Loucy (cell line): ENCODE results near the gene FXYD6.

Source experiments
- H2AFZ ChIP-seq: fragments of 200-600 bp; sonication (generic); 2 replicates; pipeline ENCODE4 v1.6.0; 2016; ENCODE audit warnings: antibody characterized with exemption, mild to moderate bottlenecking, low read length, moderate library complexity
- H3F3A ChIP-seq: fragments of 200-600 bp; 2 replicates; pipeline ENCODE4 v1.6.0; 2016; ENCODE audit warnings: antibody characterized with exemption, low read depth, mild to moderate bottlenecking
- H3K27me3 ChIP-seq: fragments of 200-600 bp; sonication (generic); 2 replicates; pipeline ENCODE4 v1.6.1; 2014; ENCODE audit warnings: low read length, mild to moderate bottlenecking; ENCODE audit not compliant: insufficient read depth, poor library complexity, severe bottlenecking
- H3K36me3 ChIP-seq: fragments of 200-600 bp; sonication (generic); 2 replicates; pipeline ENCODE4 v1.6.1; 2016; ENCODE audit warnings: low read length; ENCODE audit not compliant: insufficient read depth
- H3K4me1 ChIP-seq: fragments of 200-600 bp; sonication (generic); 2 replicates; pipeline ENCODE4 v1.5.1; 2014; ENCODE audit warnings: low read length, mild to moderate bottlenecking; ENCODE audit not compliant: insufficient read depth, poor library complexity, severe bottlenecking
- H3K4me2 ChIP-seq: fragments of 200-600 bp; sonication (generic); 2 replicates; pipeline ENCODE4 v1.6.0; 2014; ENCODE audit warnings: antibody characterized with exemption, low read length, low read depth, mild to moderate bottlenecking; ENCODE audit not compliant: poor library complexity, severe bottlenecking
- H3K4me3 ChIP-seq: fragments of 200-600 bp; sonication (generic); 2 replicates; pipeline ENCODE4 v1.5.1; 2014; ENCODE audit warnings: low read length, mild to moderate bottlenecking, mixed read lengths; ENCODE audit not compliant: poor library complexity, severe bottlenecking
- H3K79me2 ChIP-seq: fragments of 200-600 bp; sonication (generic); 2 replicates; pipeline ENCODE4 v1.6.1; 2014; ENCODE audit warnings: low read length; ENCODE audit not compliant: insufficient read depth
- H3K9ac ChIP-seq: fragments of 200-600 bp; sonication (generic); 2 replicates; pipeline ENCODE4 v1.6.0; 2014; ENCODE audit warnings: mild to moderate bottlenecking, low read depth, low read length, moderate library complexity; ENCODE audit not compliant: poor library complexity, severe bottlenecking
- H3K9me2 ChIP-seq: fragments of 200-600 bp; sonication (generic); replicated peaks from 2 replicates; pipeline ENCODE4 v1.6.1; 2016; ENCODE audit warnings: low read depth, low read length, mixed read lengths
- H3K9me3 ChIP-seq: fragments of 200-600 bp; sonication (generic); 2 replicates; pipeline ENCODE4 v1.6.1; 2014; ENCODE audit warnings: mild to moderate bottlenecking, antibody characterized with exemption, low read length, low read depth; ENCODE audit not compliant: insufficient read depth
- H4K20me1 ChIP-seq: fragments of 200-600 bp; sonication (generic); 2 replicates; pipeline ENCODE4 v1.6.0; 2014; ENCODE audit warnings: antibody characterized with exemption, low read length, mild to moderate bottlenecking; ENCODE audit not compliant: insufficient read depth, poor library complexity, severe bottlenecking
- CTCF ChIP-seq: fragments of 200-600 bp; sonication (generic); conservative IDR thresholded peaks from 2 replicates; pipeline ENCODE4 v1.5.1; 2014; ENCODE audit warnings: mild to moderate bottlenecking, antibody characterized with exemption, low read length
- EZH2phosphoT487 ChIP-seq: fragments of 200-600 bp; IDR thresholded peaks from 2 replicates; pipeline ENCODE4 v1.6.1; 2018; ENCODE audit warnings: antibody characterized with exemption, mild to moderate bottlenecking, moderate library complexity, borderline replicate concordance

FXYD6 gene

DNA sequence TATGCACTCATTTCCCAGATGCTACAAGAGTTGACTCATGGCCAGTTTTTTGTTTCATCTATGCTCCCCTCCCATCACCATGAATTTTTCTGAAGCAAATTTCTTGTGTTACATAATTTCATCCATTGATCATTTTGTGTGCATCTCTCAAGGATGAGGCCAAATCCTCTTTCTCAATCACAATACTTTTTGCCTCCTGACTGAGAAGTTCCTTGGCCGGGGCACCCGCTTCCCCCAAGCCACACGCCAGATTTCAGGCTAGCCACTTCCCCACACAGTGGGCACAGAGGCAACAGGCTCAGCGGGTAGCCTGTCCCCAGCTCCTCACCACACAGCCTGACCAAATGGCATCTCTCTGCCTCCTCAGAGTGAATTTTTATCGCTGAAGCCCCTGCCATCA is 69.6 kb downstream of the FXYD6 start:
- Histone ChIP-seq H3K79me2 (no peaks in the 10 kb centered on the region), H3K9me3 (no peaks in the 10 kb centered on the region), H4K20me1 (no peaks in the 10 kb centered on the region), H3K36me3 (no peaks in the 10 kb centered on the region), H3K4me2 (no peak overlapping the region), H3K4me3 (no peak overlapping the region), H3F3A (no peaks in the 10 kb centered on the region), H3K9ac (no peak overlapping the region), H3K27me3 (no peaks in the 10 kb centered on the region), H2AFZ (no peak overlapping the region), H3K9me2 (no peaks in the 10 kb centered on the region), H3K4me1 (no peaks in the 10 kb centered on the region)
- no peak for TF ChIP-seq CTCF
- no peak for TF ChIP-seq EZH2phosphoT487

- Histone ChIP-seq H3K4me1 (no peaks in the 10 kb centered on the region), H3K9me3 (no peaks in the 10 kb centered on the region), H3K36me3 (no peaks in the 10 kb centered on the region), H3K9ac (no peak overlapping the region), H4K20me1 (no peaks in the 10 kb centered on the region), H3K9me2 (no peaks in the 10 kb centered on the region), H3F3A (no peaks in the 10 kb centered on the region), H3K27me3 (no peaks in the 10 kb centered on the region), H3K4me3 (no peak overlapping the region), H2AFZ (no peak overlapping the region), H3K79me2 (no peaks in the 10 kb centered on the region), H3K4me2 (no peak overlapping the region)
- TF ChIP-seq CTCF (no peak), EZH2phosphoT487 (no peak)
Measured at GRCh38 chr11:117805045-117805444, 71.4 kb downstream of the FXYD6 start.

DNA sequence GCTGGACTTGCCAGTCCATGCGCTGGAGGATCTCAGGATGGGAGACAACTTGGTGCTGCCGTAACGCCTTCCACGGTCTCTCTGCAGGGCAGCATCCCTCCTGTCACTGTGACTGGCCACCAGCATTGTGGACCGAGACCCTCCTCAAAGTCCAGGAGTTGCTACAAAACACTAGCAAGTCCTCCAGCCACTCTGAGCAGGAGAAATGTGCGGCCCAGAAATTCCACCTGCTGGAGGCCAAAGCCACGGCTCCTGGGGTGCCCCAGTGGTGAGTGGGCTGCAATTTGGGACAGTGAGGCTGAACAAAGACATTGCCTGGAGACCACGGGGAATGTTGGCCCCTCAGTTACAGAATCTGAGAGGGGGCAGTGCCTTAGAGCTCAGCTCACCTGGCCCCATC is 72.6 kb downstream of the FXYD6 start:
- Histone ChIP-seq H3K9ac (no peak overlapping the region), H3K79me2 (no peaks in the 10 kb centered on the region), H4K20me1 (no peaks in the 10 kb centered on the region), H3F3A (no peaks in the 10 kb centered on the region), H3K27me3 (no peaks in the 10 kb centered on the region), H3K4me3 (no peak overlapping the region), H3K36me3 (no peaks in the 10 kb centered on the region), H3K9me2 (no peaks in the 10 kb centered on the region), H3K9me3 (no peaks in the 10 kb centered on the region), H3K4me2 (no peak overlapping the region), H2AFZ (no peak overlapping the region), H3K4me1 (no peaks in the 10 kb centered on the region)
- TF ChIP-seq CTCF: no peak
- TF ChIP-seq EZH2phosphoT487: no peak
